ENCODE results near the gene MPHOSPH9. TPM values are rescaled to one million over a fixed set of nuclear protein-coding genes. Genes with fewer than 3 reads are reported as not detected.

The MPHOSPH9 gene
- polyA plus RNA-seq, 3 donors: 34.0 to 38.8 (median 38.6) TPM

GRCh38 chr12:123140676-123141614 lies 92.0 kb downstream of the MPHOSPH9 start:
- no peak for DNase-seq (ENCODE audit: extremely low read depth in 1 of 11, low read depth in 9 of 11, low spot score in 4 of 11)

- DNase-seq (ENCODE audit: extremely low read depth in 1 of 11, low read depth in 9 of 11, low spot score in 4 of 11): no peak
These were observed 92.8 kb downstream of the MPHOSPH9 start for GRCh38 chr12:123139926-123140675.

DNA sequence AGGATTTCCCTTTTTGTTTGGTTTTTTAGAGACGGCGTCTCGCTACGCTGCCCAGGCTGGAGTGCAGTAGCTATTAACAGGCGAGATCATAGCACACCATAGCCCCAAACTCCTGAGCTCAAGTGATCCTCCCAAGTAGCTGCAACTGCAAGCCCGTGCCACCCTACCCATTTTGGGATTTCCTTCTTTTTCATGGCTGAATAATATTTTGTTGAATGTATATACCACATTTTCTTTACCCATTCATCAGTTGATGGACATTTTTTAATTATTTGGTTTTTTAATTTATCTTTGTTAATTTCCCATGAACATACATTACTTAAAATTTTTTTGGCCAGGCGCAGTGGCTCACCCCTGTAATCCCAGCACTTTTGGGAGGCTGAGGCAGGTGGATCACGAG lies 97.3 kb downstream of the MPHOSPH9 start:
- no peak for DNase-seq (ENCODE audit: extremely low read depth in 1 of 11, low read depth in 9 of 11, low spot score in 4 of 11)

DNA sequence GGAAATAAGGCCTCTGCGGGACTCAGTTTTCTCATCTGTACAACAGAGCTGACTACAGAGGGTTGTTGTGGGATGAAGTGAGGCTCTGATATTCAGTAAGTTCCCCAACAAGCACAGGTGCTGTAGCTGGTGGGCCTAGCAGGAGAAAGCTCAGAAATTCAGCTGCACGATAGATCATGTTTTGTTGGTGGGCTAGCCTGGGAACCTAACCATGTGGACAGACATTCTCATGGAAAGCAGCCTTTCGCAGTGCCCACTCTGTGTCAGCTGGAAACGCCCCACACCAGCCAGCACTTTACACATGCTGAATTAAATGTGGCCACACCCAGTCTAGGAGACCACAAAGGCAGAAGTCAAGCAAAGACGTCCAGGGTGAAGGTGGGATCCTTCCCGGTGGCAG lies 98.1 kb downstream of the MPHOSPH9 start:
- no peak for DNase-seq (ENCODE audit: extremely low read depth in 1 of 11, low read depth in 9 of 11, low spot score in 4 of 11)

GRCh38 chr12:123134271-123134671 lies 98.7 kb downstream of the MPHOSPH9 start:
- DNase-seq (ENCODE audit: extremely low read depth in 1 of 11, low read depth in 9 of 11, low spot score in 4 of 11): no peak

GRCh38 chr12:123133701-123134100 lies 99.2 kb downstream of the MPHOSPH9 start:
- DNase-seq (ENCODE audit: extremely low read depth in 1 of 11, low read depth in 9 of 11, low spot score in 4 of 11): no peak

DNA sequence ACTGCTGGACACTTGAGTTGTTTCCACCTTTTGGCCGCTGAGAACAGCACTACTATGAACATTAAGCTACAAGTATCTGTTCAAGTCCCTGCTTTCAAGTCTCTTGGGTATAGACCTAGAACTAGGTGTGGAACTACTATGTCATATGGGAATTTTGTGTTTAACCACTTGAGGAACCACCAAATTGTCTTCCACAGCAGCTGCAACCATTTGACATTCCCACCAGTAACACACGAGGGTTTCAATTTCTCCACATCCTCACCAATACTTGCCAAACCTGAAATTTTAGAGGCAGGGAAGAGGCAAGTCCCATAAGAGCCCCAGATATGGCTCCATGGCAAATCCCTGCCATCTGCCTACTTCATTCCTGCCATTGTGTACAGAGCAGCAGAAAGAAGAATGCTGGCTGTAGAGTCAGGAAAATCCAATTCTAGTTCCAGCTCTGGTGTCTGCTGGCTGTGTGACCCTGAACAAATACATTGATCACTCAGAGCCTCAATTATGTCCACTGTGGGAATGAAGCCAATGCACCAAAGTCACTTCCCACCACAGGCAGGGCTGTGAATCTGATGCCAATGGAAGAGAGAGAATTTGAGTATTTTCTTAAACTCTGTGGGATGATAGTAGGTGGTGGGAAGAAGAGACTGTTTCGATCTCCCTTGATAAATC lies 99.9 kb downstream of the MPHOSPH9 start:
- no peak for DNase-seq (ENCODE audit: extremely low read depth in 1 of 11, low read depth in 9 of 11, low spot score in 4 of 11)

DNA sequence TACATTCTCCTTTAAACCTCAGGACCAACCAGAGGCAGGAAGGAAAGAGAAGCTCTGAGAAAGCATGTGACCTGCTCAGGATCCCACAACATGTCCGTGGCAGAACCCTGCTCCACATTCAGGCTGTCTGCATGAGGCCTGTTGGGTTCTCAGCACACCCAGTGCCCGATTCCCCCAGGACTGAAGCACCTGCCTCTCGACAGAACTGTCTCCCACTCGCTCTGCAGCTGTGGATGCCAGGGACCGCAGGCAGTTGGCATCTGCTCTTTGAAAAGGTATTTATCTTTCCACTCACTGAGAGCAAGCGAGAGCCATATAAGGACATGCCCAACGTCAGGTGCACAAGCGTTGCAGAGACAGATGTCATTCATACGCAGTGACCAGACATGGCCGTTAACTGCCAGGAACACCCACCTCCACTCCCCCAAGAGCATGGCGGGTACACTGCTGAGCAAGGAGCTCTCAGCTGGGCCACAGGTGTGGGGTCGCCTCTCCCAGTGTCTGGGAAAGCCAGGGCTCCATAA lies 101.0 kb downstream of the MPHOSPH9 start:
- DNase-seq (ENCODE audit: extremely low read depth in 1 of 11, low read depth in 9 of 11, low spot score in 4 of 11): no peak

- no peak for DNase-seq (ENCODE audit: extremely low read depth in 1 of 11, low read depth in 9 of 11, low spot score in 4 of 11)
These were observed 101.6 kb downstream of the MPHOSPH9 start for GRCh38 chr12:123131291-123131832.

GRCh38 chr12:123129621-123130020 lies 103.3 kb downstream of the MPHOSPH9 start:
- DNase-seq (ENCODE audit: extremely low read depth in 1 of 11, low read depth in 9 of 11, low spot score in 4 of 11): no peak

DNA sequence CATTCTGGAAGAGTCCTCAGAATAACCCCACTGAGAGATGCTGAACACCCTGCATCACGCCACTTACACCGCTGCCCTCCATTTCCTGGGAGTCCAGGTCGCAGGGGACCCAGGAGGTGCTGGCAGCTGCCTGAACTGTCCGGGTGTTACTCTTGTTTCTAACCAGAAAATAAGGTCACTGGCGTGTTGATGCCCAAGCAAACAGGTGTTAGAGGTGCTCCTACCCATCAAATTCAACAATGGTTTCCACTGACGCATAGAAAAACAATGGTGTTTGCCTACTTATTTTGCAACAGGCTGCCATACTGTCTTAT lies 105.8 kb downstream of the MPHOSPH9 start:
- no peak for DNase-seq (ENCODE audit: extremely low read depth in 1 of 11, low read depth in 9 of 11, low spot score in 4 of 11)

GRCh38 chr12:123126294-123127181 lies 106.4 kb downstream of the MPHOSPH9 start:
- no peak for DNase-seq (ENCODE audit: extremely low read depth in 1 of 11, low read depth in 9 of 11, low spot score in 4 of 11)

- DNase-seq (ENCODE audit: extremely low read depth in 1 of 11, low read depth in 9 of 11, low spot score in 4 of 11): no peak
These were observed 110.3 kb downstream of the MPHOSPH9 start for GRCh38 chr12:123122626-123123025.

DNA sequence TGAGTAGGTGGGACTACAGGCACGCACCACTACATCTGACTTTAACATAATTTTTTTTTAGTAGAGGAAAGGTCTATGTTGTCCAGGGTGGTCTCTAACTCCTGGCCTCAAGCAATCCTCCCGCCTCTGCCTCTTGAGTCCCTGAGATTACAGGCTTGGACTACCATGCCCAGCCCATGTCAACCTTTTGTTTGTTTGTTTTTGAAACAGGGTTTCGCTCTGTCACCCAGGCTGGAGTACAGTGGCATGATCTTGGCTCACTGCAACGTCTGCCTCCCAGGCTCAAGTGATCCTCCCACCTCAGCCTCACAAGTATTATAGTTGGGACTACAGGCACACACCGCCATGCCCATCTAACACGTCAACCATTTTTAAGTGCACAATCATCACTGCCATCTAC lies 111.3 kb downstream of the MPHOSPH9 start:
- no peak for DNase-seq (ENCODE audit: extremely low read depth in 1 of 11, low read depth in 9 of 11, low spot score in 4 of 11)

- no peak for DNase-seq (ENCODE audit: extremely low read depth in 1 of 11, low read depth in 9 of 11, low spot score in 4 of 11)
These were observed 112.3 kb downstream of the MPHOSPH9 start for GRCh38 chr12:123120452-123121166.

DNA sequence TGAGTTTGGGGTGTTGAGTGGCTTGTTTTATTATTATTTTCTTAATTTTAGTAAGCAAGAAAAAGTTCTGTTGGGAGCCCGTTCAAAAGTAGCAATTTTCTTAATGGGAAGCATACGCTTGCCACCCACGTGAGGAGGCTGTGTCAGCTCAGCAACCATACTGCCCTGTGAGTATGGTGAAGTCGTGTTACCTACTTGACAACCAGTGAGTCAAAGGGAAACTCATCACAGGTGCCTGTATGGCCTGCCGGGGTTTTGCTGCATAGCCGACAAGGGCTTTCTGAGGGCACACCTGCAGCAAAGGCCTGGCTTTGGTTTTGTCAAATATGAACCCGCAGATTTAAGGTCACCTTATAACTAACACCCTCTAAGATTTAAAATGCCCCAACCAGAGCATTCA lies 113.1 kb downstream of the MPHOSPH9 start:
- no peak for DNase-seq (ENCODE audit: extremely low read depth in 1 of 11, low read depth in 9 of 11, low spot score in 4 of 11)

GRCh38 chr12:123118497-123118896 lies 114.4 kb downstream of the MPHOSPH9 start:
- no peak for DNase-seq (ENCODE audit: extremely low read depth in 1 of 11, low read depth in 9 of 11, low spot score in 4 of 11)

All from renal cortex interstitium (tissue), 11 donors.